GOT3 (cell line): ENCODE results near the gene TTLL3.
"Not testable (repeated sequence)": the region's sequence is repeated elsewhere in the genome, so short reads cannot be mapped to it uniquely, and the experiment has no call there.

Experiments used
- DNase-seq: peaks from one replicate; lab custom pipeline; 2025; ENCODE audit warnings: mixed read lengths; lab: John Stamatoyannopoulos, UW

TTLL3 gene

DNA sequence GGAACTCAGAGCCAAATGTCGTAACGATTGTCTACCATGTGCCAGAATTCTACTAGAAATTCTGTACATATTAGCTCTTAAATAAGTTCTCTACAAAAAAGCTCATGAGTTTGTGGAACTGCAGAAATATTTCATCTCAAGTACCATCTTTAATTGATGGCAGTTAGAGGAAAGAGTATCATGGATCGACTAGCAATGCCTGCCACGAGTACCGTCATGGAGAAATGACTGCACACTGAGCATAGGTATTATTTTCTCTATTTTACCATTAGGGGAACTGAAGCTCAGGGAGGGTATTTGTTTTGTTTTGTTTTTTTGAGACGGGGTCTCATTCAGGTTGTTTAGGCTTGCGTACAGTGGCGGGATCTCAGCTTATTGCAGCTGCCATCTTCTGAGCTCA is 31.0 kb downstream of the TTLL3 start:
- DNase-seq: no peak

DNA sequence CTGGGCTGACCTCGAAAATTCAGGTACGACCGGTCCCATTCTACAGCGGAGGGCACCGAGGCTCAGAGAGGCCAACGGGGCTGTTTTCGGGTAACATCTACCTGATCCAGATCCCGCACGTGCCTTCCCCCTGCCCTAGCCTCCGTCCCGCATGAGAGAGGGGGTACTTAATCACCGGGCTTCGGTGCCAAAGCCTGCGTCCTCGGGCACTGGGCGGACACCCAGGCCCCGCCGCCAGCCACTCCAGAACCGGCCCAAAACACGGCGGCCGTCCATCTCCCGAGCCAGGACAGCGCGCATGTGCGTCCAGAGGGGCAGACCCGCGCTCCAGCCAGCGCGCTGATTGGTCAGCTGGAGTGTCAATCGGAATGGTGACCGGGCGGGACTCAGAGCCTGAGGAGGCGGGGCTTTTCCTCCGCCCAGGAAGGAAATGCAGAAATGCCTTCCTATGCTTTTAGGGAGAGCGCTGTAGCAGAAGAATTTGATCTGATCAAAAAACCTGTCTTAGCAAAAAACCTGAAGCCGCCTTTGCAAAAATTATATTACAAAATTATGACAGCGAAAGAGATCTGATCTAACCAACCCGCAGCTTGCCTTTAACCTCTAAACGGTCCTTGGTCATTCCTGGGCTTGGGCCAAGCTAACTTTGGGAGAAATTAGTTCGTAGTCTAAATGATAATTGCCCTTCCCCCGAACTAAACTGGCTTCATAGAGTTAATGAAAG is 33.8 kb downstream of the TTLL3 start, which contains the start of gene RPUSD3:
TSS of gene RPUSD3 (minus strand) at position 294 of the 724 bp plus-strand sequence. CDS start at position 276, 18 bp downstream.
- peak; percentile 93 for DNase-seq

DNA sequence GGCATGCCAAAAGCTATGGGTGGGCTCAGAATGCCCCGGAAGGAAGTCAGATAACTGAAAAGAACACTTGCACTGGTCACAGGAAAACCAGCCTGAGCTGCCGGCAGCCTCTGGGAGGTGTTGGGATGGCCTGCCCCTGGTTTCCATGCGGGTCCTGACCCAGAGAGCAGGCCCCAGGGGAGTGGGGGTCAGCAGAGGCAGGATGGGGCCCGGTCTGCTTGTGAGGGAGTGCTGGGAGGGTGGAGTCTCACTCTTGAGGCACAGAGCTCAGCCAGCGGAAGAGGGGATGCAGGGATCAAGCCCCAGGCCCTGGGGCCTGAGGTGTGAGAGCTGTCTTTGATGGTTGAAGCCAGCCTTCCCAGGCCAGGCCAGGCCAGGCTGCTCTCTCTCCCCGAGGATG is 36.2 kb downstream of the TTLL3 start:
- DNase-seq: no peak

- no peak for DNase-seq
Measured at GRCh38 chr3:9846931-9847488, 36.9 kb downstream of the TTLL3 start.

GRCh38 chr3:9847870-9848269 is 37.8 kb downstream of the TTLL3 start:
- not testable (repeated sequence) for DNase-seq

DNA sequence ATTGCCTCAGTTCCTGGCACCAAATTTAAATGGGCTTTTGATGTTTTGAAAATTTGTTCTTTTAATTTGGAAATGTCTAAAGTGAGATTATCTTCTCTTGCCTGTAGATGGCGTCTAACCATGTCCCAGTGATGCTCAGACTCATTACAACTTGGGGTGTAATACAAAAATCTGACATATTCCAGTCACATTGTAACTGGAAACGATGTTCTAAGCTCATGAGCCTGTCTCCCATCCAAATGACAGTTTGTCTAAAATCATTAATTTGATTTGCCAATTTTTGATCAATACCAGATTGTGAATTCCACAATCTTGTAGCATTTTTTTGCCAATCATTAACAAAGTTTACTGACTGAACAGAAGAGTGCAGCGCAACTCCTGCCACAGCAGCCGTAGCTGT is 38.8 kb downstream of the TTLL3 start:
- not testable (repeated sequence) for DNase-seq

- DNase-seq: not testable (repeated sequence)
Measured at GRCh38 chr3:9851383-9851782, 41.3 kb downstream of the TTLL3 start.

DNA sequence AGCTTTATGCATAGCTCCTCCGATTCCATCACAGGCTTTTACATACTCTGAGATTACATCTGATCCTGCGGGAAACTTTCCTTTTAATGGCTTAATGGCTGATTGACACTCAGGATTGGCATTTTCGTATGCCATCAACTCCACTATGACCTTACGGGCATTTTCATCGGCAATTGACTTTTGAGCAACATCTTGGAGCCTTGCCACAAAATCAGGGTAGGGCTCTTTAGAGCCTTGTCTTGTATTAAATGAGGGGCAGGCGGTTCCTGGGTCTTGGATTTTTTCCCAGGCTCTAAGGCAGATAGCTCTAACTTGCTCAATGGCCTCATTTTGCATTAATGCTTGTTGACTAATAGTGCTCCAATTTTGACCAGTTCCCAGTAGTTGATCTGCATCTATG is 41.9 kb downstream of the TTLL3 start:
- DNase-seq: not testable (repeated sequence)

DNA sequence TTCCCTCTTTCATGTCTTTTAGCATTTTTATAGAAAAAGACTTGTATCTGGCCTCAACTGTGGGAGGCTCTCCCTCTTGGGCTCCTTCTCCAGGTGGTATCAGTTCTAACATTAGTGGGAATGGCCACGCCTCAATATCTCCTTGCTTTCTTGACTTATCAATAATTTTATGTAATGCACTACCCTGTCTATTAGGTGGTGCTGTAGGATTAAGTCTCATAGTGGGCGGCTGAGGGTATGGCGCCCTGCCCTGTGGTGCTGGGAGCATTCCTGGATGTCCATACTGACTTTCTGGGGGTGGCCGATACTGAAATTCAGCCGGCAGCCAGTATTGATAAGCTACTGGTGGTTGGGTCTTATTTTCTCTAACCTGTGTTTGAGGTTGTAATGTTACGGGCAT is 42.5 kb downstream of the TTLL3 start:
- DNase-seq: no peak

GRCh38 chr3:9854291-9854940 is 44.4 kb downstream of the TTLL3 start:
- DNase-seq: not testable (repeated sequence)

- no peak for DNase-seq
Measured at GRCh38 chr3:9855594-9855993, 45.5 kb downstream of the TTLL3 start.

- DNase-seq: no peak
Measured at GRCh38 chr3:9859530-9860025, 49.5 kb downstream of the TTLL3 start.

GRCh38 chr3:9861201-9861600 is 51.1 kb downstream of the TTLL3 start:
- no peak for DNase-seq

GRCh38 chr3:9861626-9862130 is 51.6 kb downstream of the TTLL3 start:
- DNase-seq: no peak

DNA sequence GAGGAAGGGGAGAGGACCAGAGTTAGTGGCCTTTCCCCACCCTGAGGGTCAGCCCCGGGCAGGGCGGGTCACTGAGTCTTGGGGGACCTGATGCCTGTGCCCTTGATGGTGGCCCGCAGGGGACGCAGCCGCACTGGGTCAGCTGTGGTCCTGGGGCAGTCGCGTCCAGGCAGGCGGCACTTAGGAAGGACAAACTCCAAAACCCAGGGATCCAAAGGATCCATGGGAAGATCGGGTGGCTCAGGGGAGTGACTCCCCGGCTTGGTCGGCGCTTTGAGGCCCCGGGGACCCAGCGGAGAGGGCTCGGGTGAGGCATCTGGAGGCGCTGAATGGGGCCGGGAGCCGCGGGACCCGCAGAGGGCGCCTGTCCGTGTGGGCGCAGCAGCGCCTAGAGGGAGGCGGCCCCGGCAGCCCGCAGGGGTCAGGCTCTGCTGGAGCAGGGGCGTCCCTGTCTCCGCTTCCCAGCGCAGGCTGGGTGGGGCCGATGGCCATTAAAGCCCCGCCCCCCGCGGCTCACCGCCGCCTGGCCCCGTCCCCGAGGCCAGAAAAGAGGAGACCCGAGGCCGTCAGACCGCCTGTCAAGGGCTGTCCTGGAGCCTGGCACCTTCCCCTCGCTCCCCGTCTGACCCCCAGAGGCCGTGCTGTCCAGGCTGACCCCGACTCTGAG is 52.5 kb downstream of the TTLL3 start:
- DNase-seq: no peak

- no peak for DNase-seq
Measured at GRCh38 chr3:9863058-9863772, 53.2 kb downstream of the TTLL3 start.

GRCh38 chr3:9864200-9864927 is 54.3 kb downstream of the TTLL3 start:
- DNase-seq: no peak

- DNase-seq: not testable (repeated sequence)
Measured at GRCh38 chr3:9865125-9865637, 55.1 kb downstream of the TTLL3 start.

DNA sequence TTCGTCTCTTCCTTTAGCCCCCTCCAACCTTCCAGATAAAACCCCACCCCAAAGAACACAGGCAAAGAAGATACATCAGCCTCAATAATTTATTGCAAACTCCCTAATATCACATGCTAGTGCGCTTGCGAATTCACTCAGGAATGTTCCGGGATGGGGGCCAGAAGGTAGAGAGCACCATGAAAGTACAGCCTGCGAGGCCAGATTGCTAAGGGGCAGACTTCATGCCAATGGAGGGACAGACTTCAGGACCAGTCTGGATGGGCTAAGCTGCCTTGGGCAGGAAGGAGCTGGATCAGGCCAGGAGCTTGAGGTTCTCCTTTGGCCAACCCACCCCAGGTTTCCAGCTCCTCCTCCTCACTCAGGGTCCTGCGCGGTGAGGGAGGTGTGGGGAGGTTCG is 56.6 kb downstream of the TTLL3 start:
- no peak for DNase-seq

DNA sequence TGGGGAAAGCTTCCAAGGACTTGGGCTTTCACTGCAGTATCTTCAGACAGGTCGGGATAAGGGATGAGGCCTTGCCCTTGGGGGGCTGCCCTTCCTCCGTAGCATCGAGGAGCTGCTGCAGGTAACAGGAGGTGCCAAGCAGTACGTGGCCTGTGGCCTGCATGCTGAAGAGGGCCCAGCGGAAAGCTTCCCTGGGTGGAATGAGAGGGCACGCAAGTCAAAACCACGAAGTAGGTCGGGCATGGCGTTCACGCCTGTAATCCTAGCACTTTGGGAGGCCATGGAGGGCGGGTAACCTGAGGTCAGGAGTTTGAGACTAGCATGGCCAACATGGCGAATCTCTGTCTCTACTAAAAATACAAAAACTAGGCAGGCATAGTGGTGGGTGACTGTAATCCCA is 57.0 kb downstream of the TTLL3 start:
- DNase-seq: no peak

GRCh38 chr3:9869955-9870354 is 59.9 kb downstream of the TTLL3 start:
- no peak for DNase-seq
